Fibroblast of villous mesenchyme (primary cell): ENCODE measurements around the gene HECTD1. TPM values are rescaled to one million over a fixed set of nuclear protein-coding genes. Genes with fewer than 3 reads are reported as not detected.

Experiments used
- DNase-seq: peaks from one replicate; pipeline ENCODE4 v3.0.0-alpha.2; 2010; ENCODE audit warnings: low read depth
- H3K4me3 ChIP-seq: 2 replicates; pipeline ENCODE4 v1.5.1; 2011; ENCODE audit warnings: low read depth, mild to moderate bottlenecking, low read length
- CTCF ChIP-seq: IDR thresholded peaks from 2 replicates; pipeline ENCODE4 v1.5.1; 2012; ENCODE audit warnings: low read depth, mild to moderate bottlenecking, low read length; ENCODE audit not compliant: insufficient read depth
- total RNA-seq: library from RNA; depleted of rRNA; stranded (reverse); fragments of >200 nt; gene quantifications from 2 replicates; pipeline ENCODE4 v1.2.3, GENCODE V29; 2012

HECTD1 gene
- total RNA-seq, 1 donor = 283 TPM

GRCh38 chr14:31174433-31174832, 33.2 kb downstream of the HECTD1 start:
- no peak overlapping the region for H3K4me3 ChIP-seq
- TF ChIP-seq CTCF = no peak
- no peak for DNase-seq

GRCh38 chr14:31173120-31173837, 34.3 kb downstream of the HECTD1 start:
- TF ChIP-seq CTCF = no peak
- no peak for DNase-seq
- no peak overlapping the region for H3K4me3 ChIP-seq

- H3K4me3 ChIP-seq = no peak overlapping the region
- TF ChIP-seq CTCF = no peak
- peak; percentile 32 for DNase-seq
Measured at GRCh38 chr14:31172084-31172483, 35.5 kb downstream of the HECTD1 start.

- no peak overlapping the region for H3K4me3 ChIP-seq
- no peak for TF ChIP-seq CTCF
- no peak for DNase-seq
Measured at GRCh38 chr14:31170411-31170810, 37.2 kb downstream of the HECTD1 start.

- no peak for DNase-seq
- TF ChIP-seq CTCF = no peak
- no peak overlapping the region for H3K4me3 ChIP-seq
Measured at GRCh38 chr14:31169877-31170276, 37.7 kb downstream of the HECTD1 start.

GRCh38 chr14:31167032-31167431, 40.6 kb downstream of the HECTD1 start:
- no peak for DNase-seq
- H3K4me3 ChIP-seq = no peak overlapping the region
- TF ChIP-seq CTCF = no peak

- no peak for TF ChIP-seq CTCF
- no peak overlapping the region for H3K4me3 ChIP-seq
- peak; percentile 37 for DNase-seq
Measured at GRCh38 chr14:31166271-31166561, 41.4 kb downstream of the HECTD1 start.
